Stimulated activated CD8-positive, alpha-beta memory T cell treated with anti-CD3 and anti-CD28 coated beads, Interleukin-12 subunit alpha, Interleukin-12 subunit beta, amount 100 ng/mL, for 24 hours (primary cell): ENCODE measurements around the gene JSRP1.

Source experiments
- DNase-seq: peaks from one replicate; pipeline ENCODE4 v3.0.0-alpha.2; 2020; ENCODE audit errors: extremely low read depth

The JSRP1 gene

DNA sequence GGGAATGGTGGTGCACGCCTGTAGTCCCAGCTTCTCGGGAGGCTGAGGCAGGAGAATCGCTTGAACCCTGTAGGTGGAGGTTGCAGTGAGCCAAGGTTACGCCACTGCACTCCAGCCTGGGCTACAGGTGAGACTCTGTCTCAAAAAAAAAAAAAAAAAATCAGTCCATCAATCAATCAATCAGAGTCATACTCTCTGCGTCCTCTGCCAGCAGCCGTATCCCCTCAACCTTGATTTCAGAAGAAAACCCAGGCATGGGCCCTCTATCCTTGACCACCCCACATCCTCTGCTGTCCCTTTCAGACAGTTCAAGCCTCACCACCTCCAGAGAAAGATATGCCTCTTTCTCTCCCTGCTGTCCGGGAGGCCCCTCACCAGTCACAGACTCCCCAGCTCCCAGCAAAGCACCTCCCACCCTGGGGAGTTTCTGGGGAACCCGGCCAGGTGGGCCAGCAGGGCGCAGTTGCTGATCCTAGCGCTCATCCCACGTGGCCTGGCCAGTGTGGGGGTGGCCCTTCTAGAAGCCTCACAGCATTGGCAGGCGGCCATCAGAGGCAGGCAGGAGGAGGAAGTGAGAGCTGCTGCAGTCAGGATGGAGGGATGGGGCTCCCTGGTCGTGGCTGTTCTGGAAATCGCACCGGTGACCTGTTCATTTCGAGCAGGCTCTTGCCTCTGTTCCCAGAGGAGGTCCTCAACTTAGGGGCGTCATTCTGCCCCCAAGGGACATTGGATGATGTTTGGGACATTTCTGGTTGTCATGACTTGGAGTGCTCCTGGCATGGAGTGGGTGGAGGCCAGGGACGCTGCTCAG lies 10.2 kb upstream of the JSRP1 start:
- no peak for DNase-seq

DNA sequence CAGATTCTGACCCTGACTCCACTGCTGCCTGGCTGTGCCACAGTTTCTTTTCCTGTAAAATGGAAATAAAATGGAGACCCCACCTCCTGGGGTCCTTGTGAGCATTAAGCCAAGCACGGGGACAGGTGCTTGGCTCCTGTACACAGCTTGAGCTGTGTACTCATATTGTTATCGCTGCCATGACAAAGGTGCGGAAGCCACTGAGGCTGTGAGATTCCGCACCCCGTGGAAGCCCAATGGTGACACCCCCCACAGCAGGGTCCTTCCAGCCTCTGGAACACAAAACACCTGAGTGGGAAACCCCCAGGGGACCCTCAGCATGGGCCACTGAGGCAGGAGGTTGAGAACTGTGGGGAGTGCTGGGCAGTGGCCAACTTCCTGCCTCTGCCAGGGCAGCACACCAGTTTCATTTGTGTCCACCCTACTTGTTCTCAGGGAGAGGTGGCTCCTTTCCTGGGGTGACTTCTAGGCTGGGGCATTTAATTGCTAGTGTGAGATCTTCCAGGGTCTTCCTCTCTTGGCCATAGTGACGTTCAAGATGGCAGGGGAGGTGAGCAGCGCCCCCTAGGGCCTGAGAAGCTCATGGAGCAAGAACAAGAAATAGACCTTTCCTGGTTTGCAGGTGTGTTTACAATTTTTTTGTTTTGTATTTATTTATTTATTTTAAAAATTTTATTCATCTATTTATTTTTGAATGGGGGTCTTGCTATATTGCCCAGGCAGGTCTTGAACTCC lies 5.4 kb upstream of the JSRP1 start:
- DNase-seq = no peak

DNA sequence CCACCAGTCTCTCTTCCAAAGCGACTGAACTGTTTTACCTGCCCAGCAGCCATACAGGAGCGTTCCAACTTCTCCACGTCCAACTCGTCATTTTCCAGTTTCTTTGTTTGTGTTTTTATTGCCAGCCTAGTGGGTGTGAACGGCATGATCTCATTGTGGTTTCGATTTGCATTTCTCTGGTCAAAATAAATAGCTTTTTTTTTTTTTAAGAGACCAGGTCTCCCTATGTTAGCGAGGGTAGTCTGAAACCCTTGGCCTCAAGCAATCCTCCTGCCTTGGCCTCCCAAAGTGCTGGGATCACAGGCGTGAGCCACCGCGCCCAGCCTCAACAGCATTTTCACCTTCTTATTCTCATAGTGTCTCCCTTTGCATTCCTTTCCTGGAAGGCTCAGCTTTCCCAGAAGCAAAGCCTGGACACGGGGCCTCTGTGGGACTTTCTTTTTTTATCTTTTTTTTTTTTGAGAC lies 4.2 kb upstream of the JSRP1 start:
- DNase-seq = no peak

DNA sequence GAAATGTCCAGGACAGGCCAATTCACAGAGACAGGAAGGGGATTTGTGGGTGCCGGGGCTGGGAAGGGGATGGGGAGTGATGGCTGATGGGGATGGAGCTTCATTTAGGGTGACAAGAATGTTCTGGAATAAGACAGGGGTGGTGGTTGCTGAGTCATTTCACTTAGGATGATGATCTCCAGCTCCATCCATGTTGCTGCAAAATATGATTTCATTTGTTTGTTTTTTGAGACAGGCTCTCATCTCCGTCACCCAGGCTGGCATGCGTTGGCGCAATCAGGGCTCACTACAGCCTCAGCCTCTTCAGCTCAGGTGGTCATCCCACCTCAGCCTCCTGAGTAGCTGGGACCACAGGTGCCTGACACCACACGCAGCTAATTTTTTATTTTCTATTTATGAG lies 3.1 kb upstream of the JSRP1 start:
- no peak for DNase-seq

DNA sequence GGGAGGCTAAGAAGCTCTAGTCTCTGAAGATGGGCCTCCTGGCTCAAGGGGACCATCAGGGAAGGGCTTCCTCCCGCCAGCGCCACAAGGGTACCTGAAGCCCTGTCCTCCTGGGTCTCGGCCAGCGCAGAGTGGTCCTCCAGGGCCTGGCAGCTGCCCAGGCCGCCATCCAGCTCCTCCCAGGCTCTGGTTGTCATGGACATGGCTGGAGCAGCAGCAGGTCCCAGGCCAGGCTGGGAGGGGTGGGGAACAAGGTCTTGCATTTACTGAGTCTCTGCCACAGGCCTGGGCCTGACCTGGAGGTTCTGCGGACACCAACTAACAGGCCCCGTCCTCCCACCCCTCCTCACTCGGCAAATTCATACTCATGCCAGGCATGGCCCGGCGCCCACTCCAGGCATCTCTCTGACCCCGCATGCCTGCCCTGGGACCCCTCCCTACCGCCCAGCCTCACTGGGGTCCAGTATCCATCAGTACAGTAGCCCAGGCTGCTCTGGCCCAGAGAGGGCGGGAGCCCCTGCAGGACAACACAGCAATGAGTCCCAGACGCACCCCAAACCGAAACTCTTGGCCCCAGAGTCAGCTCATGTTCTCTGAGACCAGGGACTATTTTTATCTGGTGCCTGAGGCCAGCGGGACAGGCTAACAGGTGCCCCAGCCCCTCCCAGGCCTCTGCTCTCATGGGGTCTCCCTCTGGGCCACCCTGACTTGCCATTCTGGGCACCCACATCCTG lies 938 bp downstream of the JSRP1 start:
- no peak for DNase-seq

DNA sequence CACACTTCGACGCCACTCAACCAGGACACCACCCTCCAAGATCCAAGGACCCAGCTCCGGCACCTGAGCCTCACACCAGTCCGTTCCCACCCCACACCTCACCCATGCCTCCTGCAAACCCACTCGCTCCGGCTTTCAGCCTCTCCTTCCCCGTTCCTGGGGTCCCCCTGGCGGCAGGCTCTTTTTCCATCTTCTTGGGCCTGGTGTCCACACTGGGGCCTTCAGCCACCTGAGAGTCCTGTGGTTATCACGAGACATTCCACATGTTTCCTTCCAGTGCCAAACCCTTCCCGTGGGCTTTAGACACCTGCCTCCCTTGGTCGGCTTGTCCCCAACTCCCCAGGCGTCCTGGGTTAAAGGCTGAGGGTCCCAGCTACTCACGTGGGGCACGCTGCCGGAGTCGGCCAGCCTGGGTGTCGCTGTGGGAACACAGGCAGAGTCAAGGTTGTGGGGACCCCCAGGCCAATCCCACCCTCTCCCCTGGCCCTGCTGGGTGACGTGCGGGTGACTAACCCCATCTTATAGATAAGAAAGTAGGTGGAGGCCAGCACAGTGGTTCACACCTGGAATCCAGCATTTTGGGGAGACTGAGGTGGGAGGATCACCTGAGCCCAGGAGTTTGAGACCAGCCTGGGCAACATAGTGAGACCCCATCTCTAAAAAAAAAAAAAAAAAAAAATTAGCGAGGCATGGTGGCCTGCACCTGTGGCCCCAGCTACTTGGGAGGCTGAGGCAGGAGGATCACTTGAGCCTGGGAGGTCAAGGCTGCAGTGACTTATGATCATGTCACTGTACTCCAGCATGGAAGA lies 1.9 kb downstream of the JSRP1 start:
- DNase-seq = no peak

DNA sequence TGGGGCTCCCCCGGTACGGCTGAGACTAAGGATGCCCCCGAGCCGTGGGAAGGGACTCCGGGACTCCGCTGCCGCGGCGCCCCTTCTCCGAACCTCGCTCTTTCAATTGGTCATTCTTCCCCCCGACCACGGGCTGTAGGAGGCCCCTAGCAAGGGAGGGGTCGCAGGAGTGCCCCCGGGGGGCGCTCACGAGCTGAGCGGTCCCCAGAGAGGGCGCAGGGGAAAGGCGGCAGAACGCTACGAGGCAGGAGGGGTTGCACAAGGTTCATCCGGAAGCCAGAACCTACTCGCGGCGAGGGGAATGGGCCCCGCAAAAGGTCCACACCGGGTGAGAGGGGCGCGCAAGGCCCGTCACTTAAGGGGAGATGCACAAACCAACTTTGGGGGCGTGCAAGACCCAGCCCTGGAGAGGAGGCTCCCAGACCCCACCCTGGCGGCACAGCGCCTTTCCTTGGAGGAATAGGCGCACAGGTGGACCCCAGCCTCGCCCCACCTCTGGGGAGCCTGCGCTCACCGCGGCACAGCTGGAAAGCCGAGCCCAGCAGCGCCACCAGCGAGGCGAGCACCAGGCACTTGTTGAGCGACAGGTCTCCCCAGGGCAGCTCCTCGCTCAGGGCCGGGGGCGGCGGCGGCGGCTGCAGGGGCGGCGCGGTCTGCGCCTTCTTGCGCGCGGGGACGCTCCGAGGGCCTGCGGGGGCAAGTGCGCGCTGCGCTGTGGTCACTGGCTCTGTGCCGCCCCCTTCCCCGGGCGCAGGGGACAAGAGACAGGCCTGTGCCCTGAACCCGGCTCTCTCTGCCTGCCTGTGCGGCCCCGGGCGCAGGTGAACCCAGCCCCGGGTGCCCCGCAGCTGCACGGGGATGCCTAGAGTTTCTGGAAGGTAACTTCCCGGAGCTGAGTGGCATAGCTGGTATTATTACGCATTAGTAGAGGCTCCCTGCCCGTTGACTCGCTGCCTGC lies 2.8 kb downstream of the JSRP1 start:
- DNase-seq = no peak

DNA sequence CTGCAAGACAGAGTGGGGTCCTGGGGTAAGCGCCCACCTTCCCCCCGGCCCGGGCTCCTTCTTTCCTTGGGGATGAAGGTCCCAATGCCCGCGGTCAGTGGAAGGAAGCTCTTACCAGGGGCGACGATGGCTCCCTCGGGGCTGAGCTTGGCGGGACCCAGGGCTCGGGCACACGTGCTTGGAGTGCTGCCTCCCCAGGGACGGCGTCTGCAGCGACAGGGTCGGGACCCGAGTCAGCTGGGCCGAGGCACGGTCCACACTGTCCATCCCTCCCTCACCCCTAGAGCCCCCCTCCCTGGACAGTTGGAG lies 3.5 kb downstream of the JSRP1 start:
- DNase-seq = no peak

DNA sequence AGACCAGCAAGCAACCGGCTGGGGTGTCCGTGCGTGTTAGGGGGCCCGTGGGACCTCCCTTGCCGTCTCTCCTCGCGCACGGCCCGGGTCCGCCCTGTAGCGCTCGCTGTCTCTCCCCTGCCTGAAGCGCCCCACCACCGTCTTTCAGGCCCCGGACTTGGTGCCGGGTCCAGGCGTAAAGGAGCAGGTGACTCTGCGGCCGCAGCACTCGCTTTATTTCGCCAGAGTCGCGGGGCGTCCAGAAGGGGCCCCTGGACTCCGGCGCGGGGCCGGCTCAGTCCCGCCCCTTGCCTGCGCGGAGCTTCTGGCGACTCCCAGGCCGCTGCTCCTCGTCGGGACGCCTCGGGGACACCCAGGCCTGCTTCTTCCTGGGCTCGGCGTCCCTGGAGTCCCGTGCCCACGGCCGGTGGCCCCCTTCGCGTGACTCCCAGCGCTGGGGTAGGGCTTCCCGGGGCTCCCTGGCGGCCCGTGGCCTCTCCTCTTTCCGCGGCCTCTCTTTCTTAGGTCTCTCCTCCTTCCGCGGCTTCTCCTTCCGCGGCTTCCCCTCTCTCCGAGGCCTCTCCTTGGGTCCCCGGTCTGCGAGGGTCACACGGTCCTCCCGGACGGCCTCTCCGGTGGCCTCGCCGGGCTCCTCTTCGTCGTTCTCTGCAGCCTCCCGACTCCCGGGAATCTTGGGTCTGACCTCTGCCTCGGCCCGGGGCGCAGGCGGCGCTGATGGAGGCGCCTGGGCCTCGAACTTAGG lies 4.0 kb downstream of the JSRP1 start:
- no peak for DNase-seq

DNA sequence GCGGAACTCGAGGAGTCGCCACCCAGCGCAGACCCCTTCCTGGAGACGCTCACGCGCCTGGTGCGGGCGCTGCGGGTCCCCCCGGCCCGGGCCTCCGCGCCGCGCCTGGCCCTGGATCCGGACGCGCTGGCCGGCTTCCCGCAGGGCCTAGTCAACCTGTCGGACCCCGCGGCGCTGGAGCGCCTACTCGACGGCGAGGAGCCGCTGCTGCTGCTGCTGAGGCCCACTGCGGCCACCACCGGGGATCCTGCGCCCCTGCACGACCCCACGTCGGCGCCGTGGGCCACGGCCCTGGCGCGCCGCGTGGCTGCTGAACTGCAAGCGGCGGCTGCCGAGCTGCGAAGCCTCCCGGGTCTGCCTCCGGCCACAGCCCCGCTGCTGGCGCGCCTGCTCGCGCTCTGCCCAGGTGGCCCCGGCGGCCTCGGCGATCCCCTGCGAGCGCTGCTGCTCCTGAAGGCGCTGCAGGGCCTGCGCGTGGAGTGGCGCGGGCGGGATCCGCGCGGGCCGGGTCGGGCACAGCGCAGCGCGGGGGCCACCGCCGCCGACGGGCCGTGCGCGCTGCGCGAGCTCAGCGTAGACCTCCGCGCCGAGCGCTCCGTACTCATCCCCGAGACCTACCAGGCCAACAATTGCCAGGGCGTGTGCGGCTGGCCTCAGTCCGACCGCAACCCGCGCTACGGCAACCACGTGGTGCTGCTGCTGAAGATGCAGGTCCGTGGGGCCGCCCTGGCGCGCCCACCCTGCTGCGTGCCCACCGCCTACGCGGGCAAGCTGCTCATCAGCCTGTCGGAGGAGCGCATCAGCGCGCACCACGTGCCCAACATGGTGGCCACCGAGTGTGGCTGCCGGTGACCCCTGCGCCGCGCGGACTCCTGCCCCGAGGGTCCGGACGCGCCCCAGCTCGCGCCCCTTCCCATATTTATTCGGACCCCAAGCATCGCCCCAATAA lies 4.8 kb downstream of the JSRP1 start:
- no peak for DNase-seq

DNA sequence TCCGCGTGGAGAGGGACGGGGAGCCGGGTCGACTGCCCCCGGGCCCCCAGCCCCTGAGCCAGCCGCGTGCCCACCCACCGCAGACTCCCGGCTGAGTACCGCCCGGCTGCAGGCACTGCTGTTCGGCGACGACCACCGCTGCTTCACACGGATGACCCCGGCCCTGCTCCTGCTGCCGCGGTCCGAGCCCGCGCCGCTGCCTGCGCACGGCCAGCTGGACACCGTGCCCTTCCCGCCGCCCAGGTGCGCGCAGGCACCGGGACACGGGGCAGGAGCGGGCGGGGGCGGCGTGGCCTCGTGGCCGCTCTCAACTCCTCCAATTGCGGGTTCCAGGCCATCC lies 5.5 kb downstream of the JSRP1 start:
- DNase-seq = no peak

DNA sequence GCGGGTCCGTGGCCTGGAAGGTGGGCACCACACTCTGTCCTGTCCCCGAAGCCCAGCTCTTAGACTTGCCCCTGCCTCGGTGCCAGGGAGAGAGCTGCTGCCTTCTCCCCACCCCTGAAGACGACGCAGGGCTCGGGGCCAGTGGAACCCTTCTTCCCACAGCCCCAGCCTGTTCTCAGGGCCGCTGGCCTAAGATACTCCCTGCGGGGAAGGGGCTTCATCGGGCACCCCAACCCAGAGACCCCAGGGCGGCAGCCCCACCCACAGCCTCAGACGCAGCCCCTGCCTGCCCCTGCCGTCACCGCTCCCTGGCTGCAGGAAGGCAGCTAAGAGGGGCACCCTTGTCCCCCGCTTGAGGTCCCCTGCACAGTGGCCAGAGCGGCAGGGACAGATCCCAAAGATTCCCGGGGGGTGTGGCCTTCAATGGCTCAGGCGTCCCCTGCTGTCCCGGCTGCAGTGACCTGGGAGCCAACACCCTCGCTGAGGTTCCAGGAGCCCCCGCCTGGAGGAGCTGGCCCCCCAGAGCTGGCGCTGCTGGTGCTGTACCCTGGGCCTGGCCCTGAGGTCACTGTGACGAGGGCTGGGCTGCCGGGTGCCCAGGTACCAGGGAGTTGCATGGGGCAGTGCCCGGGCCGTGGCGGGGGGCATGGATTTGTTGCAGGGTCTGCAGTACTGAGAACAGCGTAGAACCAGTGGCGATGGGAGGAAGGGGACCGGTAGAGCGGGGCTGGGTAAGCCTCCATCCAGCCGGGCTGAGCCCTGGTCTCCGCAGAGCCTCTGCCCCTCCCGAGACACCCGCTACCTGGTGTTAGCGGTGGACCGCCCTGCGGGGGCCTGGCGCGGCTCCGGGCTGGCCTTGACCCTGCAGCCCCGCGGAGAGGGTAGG lies 6.1 kb downstream of the JSRP1 start:
- DNase-seq = no peak

DNA sequence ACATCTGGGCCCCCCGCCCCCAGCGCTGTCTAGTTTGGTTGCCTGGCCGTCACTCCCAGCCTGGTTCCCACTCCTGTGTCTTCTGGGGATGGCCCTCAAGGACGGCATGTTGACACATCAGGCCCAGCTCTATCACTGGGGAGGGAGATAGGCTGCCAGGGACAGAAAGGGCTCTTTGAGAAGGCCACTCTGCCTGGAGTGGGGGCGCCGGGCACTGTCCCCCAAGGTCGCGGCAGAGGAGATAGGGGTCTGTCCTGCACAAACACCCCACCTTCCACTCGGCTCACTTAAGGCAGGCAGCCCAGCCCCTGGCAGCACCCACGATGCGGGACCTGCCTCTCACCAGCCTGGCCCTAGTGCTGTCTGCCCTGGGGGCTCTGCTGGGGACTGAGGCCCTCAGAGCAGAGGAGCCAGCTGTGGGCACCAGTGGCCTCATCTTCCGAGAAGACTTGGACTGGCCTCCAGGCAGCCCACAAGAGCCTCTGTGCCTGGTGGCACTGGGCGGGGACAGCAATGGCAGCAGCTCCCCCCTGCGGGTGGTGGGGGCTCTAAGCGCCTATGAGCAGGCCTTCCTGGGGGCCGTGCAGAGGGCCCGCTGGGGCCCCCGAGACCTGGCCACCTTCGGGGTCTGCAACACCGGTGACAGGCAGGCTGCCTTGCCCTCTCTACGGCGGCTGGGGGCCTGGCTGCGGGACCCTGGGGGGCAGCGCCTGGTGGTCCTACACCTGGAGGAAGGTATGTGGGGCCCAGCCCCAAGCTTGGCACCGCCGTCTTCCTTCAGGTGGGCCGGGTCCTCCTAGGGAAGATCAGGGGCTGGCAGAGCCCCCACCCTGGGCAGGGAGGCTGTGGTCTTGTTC lies 7.0 kb downstream of the JSRP1 start, which contains the start of gene AMH:
Gene AMH, plus strand, starts transcription at position 314 of the 857 bp plus-strand sequence. Its CDS starts 10 bp downstream, at position 324.
- no peak for DNase-seq

DNA sequence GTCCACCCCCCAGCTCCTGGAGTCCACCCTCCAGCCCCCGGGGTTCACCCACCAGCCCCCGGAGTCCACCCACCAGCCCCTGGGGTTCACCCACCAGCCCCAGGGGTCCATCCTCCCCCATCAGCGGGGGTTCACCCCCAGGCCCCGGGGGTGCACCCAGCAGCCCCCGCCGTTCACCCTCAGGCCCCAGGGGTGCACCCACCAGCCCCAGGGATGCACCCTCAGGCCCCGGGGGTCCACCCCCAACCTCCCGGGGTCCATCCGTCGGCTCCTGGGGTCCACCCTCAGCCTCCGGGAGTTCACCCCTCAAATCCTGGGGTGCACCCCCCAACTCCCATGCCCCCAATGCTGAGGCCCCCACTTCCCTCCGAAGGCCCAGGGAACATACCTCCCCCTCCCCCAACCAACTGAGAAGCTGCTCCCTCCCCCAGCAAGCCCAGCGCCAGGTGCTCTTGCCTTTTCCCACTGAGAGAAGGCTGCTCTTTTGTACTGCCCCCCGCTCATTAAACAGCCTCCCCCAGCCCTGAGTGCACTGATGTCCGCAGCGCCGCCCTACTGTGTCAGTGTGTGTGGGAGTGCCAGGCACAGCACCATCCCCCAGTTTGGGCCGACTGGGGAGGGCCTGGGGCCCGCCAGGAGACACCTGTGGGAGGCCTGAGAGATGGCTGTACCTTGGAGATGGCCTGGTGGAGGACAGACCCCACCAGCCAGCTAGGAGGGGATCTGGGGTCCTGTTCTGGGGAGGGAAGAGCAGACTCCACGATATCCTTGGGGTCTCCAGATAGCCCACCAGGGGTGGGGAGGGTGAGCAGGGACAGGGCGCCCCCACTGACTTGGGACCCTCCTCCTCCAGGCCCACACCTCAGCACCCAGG lies 7.8 kb downstream of the JSRP1 start:
- DNase-seq = no peak

DNA sequence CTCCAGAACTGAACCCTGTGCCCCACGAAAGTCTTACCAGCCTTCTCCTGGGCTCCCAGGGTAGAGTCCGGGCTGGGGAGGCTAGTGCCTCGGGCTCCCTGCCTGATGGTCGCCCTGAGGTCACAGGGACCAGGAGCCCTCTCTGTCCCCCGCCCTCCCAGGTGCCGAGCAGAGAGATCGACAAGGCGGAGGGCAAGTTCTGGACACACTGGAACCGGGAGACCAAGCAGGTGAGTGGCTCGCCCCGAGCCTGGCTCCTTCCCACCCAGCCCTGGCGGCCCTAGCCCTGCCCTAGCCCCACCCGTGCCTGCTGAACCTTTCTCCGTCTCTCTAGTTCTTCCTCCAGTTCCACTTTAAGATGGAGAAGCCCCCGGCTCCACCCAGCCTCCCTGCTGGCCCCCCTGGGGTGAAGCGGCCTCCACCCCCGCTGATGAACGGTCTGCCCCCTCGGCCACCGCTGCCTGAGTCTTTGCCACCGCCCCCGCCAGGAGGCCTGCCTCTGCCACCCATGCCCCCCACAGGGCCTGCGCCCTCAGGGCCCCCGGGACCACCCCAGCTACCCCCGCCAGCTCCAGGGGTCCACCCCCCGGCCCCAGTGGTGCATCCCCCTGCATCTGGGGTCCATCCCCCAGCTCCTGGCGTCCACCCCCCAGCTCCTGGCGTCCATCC lies 8.7 kb downstream of the JSRP1 start:
- DNase-seq = no peak
